ENCODE measurements around the gene GPR162.

DNA sequence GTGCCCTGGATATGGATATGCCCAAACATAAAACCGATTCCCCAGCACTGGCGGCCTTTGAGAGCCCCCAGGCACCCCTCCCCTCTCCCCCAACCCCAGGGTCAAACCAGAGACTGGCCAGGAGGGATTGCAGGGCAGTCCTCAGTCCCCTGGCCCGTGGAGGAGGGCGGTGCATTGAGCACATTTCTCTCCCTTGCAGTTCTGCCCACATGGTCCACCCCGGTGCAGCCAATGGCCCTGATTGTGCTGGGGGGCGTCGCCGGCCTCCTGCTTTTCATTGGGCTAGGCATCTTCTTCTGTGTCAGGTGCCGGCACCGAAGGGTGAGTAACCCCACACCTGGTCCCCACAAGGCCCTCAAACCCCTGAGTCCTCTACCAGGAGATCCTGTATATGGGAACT, 3.4 kb upstream of the GPR162 start:
- TF ChIP-seq, protein P1, sequence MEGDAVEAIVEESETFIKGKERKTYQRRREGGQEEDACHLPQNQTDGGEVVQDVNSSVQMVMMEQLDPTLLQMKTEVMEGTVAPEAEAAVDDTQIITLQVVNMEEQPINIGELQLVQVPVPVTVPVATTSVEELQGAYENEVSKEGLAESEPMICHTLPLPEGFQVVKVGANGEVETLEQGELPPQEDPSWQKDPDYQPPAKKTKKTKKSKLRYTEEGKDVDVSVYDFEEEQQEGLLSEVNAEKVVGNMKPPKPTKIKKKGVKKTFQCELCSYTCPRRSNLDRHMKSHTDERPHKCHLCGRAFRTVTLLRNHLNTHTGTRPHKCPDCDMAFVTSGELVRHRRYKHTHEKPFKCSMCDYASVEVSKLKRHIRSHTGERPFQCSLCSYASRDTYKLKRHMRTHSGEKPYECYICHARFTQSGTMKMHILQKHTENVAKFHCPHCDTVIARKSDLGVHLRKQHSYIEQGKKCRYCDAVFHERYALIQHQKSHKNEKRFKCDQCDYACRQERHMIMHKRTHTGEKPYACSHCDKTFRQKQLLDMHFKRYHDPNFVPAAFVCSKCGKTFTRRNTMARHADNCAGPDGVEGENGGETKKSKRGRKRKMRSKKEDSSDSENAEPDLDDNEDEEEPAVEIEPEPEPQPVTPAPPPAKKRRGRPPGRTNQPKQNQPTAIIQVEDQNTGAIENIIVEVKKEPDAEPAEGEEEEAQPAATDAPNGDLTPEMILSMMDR (IDR thresholded peaks at IDR 0.05): no peak
- TF ChIP-seq POLR2A (IDR thresholded peaks at IDR 0.05): no peak

Data from heart left ventricle (tissue), 13 donors.